Activated naive CD4-positive, alpha-beta T cell treated with anti-CD3 and anti-CD28 coated beads for 36 hours (primary cell): ENCODE measurements around the gene ADPRM. TPM values are rescaled to one million over a fixed set of nuclear protein-coding genes. Genes with fewer than 3 reads are reported as not detected.

ENCODE experiments used
- CTCF ChIA-PET: fragments of 350-600 bp; sonication (Branson Sonifier 250); formaldehyde crosslinking; loops from one replicate; lab custom pipeline; 2021; ENCODE audit warnings: antibody characterized with exemption; lab: Charles Lee
- DNase-seq: peaks from one replicate; pipeline ENCODE4 v3.0.0-alpha.2; 2020
- H3K27ac Mint-ChIP-seq: one replicate; pipeline ENCODE4 v1.8.0; 2021; ENCODE audit warnings: mild to moderate bottlenecking, mixed read lengths
- H3K27me3 Mint-ChIP-seq: one replicate; pipeline ENCODE4 v1.8.0; 2021; ENCODE audit warnings: low read depth, mixed read lengths
- H3K36me3 Mint-ChIP-seq: one replicate; pipeline ENCODE4 v1.8.0; 2021; ENCODE audit warnings: low read depth, mixed read lengths
- H3K4me1 Mint-ChIP-seq: one replicate; pipeline ENCODE4 v1.8.0; 2021; ENCODE audit warnings: low read depth, mixed read lengths
- H3K4me3 Mint-ChIP-seq: one replicate; pipeline ENCODE4 v1.8.0; 2021; ENCODE audit warnings: mild to moderate bottlenecking, moderate library complexity, mixed read lengths
- H3K9me3 Mint-ChIP-seq: one replicate; pipeline ENCODE4 v1.8.0; 2021; ENCODE audit warnings: mixed read lengths
- intact Hi-C: fragments of 100-400 bp; cut with micrococcal nuclease; formaldehyde crosslinking; loops from one replicate; pipeline ENCODE4 v1.15.1; 2023
- total RNA-seq, 2 experiments: library from RNA; stranded (reverse); gene quantifications; one replicate each; pipeline ENCODE4 v1.2.3, GENCODE V29; 2021

Gene ADPRM
- total RNA-seq, 2 experiments from 2014 or later = 11.1 to 12.6 TPM

DNA sequence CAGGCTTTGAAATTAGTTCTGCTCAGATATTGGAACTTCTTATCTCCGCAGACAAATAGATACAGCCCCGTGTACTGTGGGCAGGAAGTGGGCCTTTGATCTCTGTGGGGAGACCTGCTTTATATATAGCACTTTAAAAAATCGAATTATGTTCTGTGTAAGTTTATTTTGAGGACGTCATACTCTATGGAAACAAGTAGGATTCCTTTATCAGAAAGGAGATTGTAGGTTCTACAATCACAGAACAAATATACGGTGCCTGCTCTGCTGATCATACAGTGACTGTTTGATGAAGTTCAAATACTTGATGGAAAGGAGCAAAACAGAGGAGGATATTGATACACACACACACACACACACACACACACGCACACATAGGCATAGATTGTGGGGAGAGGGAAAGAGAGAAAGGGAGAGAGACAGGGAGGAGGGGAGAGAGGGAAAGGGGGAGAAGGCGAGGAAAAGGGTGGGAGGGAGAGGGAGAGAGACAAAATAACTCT lies 47.2 kb downstream of the ADPRM start:
- peaks cover 14% of the 10 kb centered on the region for H3K4me1 Mint-ChIP-seq
- no peaks in the 10 kb centered on the region for H3K9me3 Mint-ChIP-seq
- no peak overlapping the region for H3K4me3 Mint-ChIP-seq
- DNase-seq = no peak
- no peaks in the 10 kb centered on the region for H3K36me3 Mint-ChIP-seq
- no peak overlapping the region for H3K27ac Mint-ChIP-seq
- CTCF ChIA-PET = interaction anchor here (0.6 kb wide), 1 partner anchor 500 kb away, joined by 3 read pairs; no protein-coding TSS in a partner anchor
- H3K27me3 Mint-ChIP-seq = no peaks in the 10 kb centered on the region
- intact Hi-C loops = loop anchor here (2.0 kb wide), 1 partner anchor 100 kb away; no protein-coding TSS in a partner anchor

DNA sequence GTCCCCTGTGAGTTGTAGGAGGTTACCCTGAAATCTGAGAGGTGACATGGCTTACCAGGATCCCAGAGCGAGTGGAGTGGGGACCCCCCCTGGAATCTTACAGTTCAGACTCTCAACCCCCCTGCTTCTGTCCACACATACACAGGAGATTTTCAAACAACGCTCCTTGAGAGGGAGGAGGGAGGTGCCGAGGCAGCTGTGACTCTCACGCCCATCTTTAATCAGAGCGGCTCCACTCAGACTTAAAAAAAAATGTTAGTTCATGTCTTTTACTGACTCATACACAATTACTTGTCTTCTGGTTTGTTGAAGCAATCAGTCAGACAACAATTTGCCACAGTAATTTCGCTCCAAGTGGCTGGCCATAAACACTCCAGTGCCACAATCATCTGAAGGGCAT lies 47.8 kb downstream of the ADPRM start:
- CTCF ChIA-PET = interaction anchor here (4.5 kb wide), 1 partner anchor 8 kb away, joined by 16 read pairs; no protein-coding TSS in a partner anchor
- Mint-ChIP-seq H3K27ac (no peak overlapping the region), H3K4me3 (no peak overlapping the region), H3K27me3 (no peaks in the 10 kb centered on the region), H3K4me1 (peaks cover 14% of the 10 kb centered on the region), H3K36me3 (no peaks in the 10 kb centered on the region), H3K9me3 (no peaks in the 10 kb centered on the region)
- intact Hi-C loops = loop anchor here (2.0 kb wide), 1 partner anchor 100 kb away; no protein-coding TSS in a partner anchor
- no peak for DNase-seq

DNA sequence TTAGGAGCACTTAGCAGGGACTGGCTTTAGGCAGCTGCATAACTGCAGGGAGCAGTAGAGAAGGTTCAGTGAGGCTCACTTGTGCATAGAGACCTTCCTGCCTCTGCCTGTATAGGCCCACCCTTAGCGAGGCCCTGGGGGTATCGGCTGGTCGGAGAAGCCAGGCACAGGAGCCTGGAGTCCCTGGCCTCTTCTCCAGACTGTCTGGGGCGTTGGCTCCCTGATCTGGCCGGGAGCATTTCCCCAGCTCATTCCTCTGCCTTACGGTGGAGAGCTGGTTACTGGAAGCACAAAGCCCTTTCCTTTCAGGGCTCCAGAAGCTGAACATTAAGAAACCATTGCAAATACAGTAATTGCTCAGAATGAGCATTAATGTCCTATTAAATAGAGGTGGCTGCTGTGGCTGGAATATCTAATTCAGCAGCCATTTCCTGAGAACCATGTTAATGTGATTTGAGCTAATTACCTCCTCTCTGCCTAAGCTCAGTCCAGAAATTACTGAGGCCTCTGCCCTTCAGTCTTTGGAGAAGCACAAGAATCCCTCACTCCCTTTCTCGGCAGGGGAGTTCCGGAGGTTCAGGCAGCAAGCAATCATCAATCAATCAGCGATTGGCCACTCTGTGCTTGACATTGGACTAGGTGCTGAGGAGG lies 51.3 kb downstream of the ADPRM start:
- DNase-seq = no peak
- H3K27ac Mint-ChIP-seq = no peak overlapping the region
- H3K4me1 Mint-ChIP-seq = peaks cover 14% of the 10 kb centered on the region
- H3K9me3 Mint-ChIP-seq = no peaks in the 10 kb centered on the region
- CTCF ChIA-PET = interaction anchor here (1.5 to 4.5 kb wide), 2 partner anchors 11 to 25 kb away, joined by 3 to 16 read pairs; no protein-coding TSS in a partner anchor
- no peaks in the 10 kb centered on the region for H3K27me3 Mint-ChIP-seq
- H3K36me3 Mint-ChIP-seq = no peaks in the 10 kb centered on the region
- intact Hi-C loops = no loop called here
- no peak overlapping the region for H3K4me3 Mint-ChIP-seq

DNA sequence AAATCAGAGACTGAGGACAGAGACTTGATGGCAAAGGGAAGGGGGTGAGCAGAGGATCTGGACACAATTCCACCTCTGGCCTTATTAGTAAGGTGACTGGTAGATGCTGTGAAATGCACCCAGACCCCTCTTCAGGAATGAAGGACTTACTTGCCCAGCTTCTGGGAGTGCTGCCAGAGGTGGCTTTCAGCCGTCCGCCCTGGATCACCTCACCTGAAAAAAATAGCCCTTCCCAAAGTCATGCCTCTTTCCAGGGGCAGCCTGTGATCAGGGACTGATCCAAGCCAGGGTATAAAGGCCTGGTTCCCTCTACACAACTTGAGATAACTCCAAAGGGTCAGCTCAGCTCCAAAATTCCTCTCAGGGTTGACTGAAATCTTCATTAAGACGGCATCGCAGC lies 52.8 kb downstream of the ADPRM start:
- Mint-ChIP-seq H3K27me3 (no peaks in the 10 kb centered on the region), H3K4me3 (no peak overlapping the region), H3K4me1 (peaks cover 3% of the 10 kb centered on the region), H3K36me3 (no peaks in the 10 kb centered on the region), H3K9me3 (no peaks in the 10 kb centered on the region), H3K27ac (no peak overlapping the region)
- no peak for DNase-seq
- CTCF ChIA-PET = interaction anchor here (0.9 to 1.5 kb wide), 2 partner anchors 13 to 23 kb away, joined by 3 to 4 read pairs; no protein-coding TSS in a partner anchor
- intact Hi-C loops = no loop called here

DNA sequence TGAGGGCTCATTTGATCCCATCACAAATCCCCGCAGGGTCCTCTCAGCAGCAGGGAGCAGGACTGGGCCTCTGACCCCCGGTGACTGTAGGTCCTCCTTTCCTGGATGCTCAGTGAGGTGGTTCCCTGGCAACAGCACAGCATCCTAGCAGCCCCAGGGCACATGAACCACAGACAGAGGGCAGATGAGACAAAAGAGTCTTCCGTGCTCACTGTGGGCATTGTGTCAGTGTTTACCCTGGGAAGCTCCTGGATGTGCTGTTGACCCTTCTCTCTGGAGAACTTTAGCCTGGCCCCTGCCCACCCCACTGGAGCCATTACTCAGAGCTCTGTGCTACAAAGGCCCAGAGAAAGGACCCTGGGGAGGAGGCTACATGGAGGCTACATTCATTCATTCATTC lies 54.2 kb downstream of the ADPRM start:
- Mint-ChIP-seq H3K27ac (no peak overlapping the region), H3K9me3 (no peaks in the 10 kb centered on the region), H3K4me3 (no peak overlapping the region), H3K36me3 (no peaks in the 10 kb centered on the region), H3K27me3 (no peaks in the 10 kb centered on the region), H3K4me1 (no peaks in the 10 kb centered on the region)
- no peak for DNase-seq
- CTCF ChIA-PET = interaction anchor here (0.6 to 3.6 kb wide), 3 partner anchors 14 to 93 kb away, joined by 3 to 16 read pairs (median 7); no protein-coding TSS in a partner anchor
- intact Hi-C loops = no loop called here

DNA sequence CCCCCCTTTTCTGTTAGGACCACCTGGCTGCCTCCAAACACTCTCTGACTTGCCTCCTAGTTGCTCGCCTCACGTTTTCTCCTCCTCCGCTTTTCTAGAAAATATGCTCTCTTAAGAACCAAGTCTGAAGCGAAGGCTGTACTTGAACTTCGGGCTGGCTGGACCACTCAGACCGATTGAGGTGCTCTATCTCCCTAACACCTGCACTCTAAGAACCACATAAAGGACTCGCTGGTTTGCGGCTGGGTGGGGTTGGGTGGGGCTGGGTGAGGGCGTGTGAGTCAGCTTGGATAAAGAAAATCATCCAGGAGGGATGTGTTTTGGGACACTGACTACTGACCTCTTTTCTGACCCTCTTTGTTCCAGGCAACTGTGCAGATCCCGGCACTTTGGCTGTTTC lies 55.3 kb downstream of the ADPRM start:
- CTCF ChIA-PET = interaction anchor here (0.7 to 3.6 kb wide), 4 partner anchors 10 to 92 kb away, joined by 3 to 16 read pairs (median 5); no protein-coding TSS in a partner anchor
- Mint-ChIP-seq H3K27me3 (no peaks in the 10 kb centered on the region), H3K4me1 (no peaks in the 10 kb centered on the region), H3K9me3 (no peaks in the 10 kb centered on the region), H3K27ac (no peak overlapping the region), H3K36me3 (no peaks in the 10 kb centered on the region), H3K4me3 (no peak overlapping the region)
- no peak for DNase-seq
- intact Hi-C loops = no loop called here

DNA sequence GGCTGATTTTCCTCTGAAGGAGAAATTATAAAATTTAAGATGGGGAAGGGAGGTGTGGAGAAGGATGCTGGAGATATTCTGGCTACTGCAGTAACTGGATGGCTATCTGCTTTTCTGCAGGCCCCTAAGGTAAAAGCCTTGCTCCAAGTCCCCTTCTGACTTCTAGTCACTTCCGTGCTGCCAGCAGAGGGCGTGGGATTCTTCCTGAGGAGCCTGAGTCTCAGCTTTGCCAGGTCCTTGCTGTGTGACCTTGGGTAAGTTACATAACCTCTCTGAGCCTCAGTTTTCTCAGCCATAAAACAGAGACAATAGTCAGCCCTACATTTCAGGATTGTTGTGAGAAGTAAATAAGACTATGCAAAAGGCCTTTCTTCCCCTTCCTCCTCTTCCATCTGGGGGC lies 56.7 kb downstream of the ADPRM start:
- intact Hi-C loops = no loop called here
- Mint-ChIP-seq H3K36me3 (no peaks in the 10 kb centered on the region), H3K27me3 (no peaks in the 10 kb centered on the region), H3K4me3 (no peak overlapping the region), H3K9me3 (no peaks in the 10 kb centered on the region), H3K27ac (no peak overlapping the region), H3K4me1 (no peaks in the 10 kb centered on the region)
- peak; percentile 42 for DNase-seq
- CTCF ChIA-PET = interaction anchor here (0.8 to 3.6 kb wide), 4 partner anchors 17 to 94 kb away, joined by 4 to 16 read pairs (median 5); no protein-coding TSS in a partner anchor

DNA sequence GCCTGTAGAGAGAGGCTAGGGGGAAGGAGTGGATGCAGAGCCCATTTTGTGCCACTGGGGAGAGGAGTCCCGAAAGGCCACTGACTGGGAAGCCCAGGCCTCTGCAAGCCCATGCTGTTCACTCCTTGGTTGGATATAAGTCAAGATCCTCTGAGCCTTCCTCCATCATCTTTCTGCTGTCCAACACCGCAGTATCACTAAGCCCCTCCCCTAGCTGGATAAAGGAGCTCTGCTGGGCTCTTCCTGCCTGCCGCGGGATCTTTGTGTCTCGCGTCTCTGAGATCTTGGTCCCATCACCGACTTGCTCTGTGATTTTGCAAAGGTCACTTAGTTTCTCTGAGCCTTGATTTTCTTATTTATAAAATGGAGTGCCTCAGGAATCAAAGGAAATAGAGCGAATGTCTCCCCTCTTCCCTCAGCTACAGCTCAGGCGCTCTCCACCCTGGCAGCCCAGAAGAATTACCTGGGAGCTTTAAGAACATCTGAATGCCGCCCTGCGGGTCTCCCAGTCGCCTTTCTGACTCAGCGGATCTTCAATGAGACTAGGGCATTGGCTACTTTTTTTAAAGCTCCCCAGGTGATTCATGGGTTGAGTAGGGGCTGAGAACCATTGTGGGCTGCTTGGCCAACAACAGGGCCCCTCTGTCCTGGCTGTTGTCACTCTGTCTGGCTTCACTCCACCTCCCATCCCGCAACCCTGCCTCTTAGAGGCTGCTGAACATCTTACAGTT lies 57.6 kb downstream of the ADPRM start:
- Mint-ChIP-seq H3K4me1 (no peaks in the 10 kb centered on the region), H3K9me3 (no peaks in the 10 kb centered on the region), H3K36me3 (no peaks in the 10 kb centered on the region), H3K4me3 (no peak overlapping the region), H3K27me3 (no peaks in the 10 kb centered on the region), H3K27ac (no peak overlapping the region)
- CTCF ChIA-PET = interaction anchor here (0.8 to 3.6 kb wide), 4 partner anchors 16 to 108 kb away, joined by 3 to 16 read pairs (median 4); no protein-coding TSS in a partner anchor
- intact Hi-C loops = no loop called here
- no peak for DNase-seq

DNA sequence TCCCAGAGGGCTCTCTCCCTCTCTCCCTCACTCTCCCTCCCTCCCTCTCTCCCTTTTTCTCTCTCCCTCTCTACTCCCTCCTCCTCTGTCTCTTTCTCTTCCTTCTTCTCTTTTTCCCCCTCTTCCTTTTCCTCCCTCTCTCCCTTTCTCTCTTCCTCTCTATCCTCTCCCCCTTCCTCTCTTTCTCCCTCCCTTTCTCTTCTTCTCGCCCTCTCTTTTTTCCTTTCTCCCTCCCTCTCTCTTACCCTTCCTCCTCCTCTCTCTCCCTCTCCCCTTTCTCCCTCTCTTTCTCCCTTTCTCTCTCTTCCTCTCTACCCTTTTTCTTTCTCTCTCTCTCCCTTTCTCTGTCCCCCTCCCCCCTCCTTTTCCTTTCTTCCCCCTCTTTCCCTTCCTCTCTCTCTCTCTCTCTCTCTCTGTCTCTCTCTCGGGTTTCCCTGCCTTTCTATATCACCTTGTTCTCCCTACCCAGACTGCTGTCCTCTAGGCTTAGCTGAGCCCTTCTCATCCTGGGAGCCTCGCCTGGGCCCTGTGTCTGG lies 58.3 kb downstream of the ADPRM start:
- H3K9me3 Mint-ChIP-seq = no peaks in the 10 kb centered on the region
- no peaks in the 10 kb centered on the region for H3K4me1 Mint-ChIP-seq
- CTCF ChIA-PET = interaction anchor here (1.1 to 1.2 kb wide), 2 partner anchors 15 to 109 kb away, joined by 3 to 4 read pairs; no protein-coding TSS in a partner anchor
- H3K4me3 Mint-ChIP-seq = no peak overlapping the region
- no peaks in the 10 kb centered on the region for H3K27me3 Mint-ChIP-seq
- no peak for DNase-seq
- no peak overlapping the region for H3K27ac Mint-ChIP-seq
- intact Hi-C loops = no loop called here
- no peaks in the 10 kb centered on the region for H3K36me3 Mint-ChIP-seq

DNA sequence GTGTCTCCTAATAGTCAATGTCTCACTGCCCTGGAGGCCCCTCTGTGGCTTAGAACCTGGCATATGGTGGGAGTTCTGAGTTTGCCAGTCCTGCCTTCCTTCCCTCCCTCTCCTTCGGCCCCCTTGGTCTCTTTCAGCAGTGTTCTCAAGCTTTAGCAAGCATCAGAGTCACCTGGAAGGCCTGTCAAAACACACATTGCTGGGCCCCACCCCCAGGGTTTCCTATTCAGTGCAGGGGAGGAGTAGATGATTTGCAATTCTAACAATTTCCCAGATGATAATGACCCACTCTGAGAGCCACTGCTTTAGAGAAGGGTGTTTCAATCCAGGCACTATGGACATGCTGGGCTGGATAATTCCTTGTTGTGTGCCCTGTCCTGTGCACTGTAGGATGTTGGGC lies 58.8 kb downstream of the ADPRM start:
- intact Hi-C loops = no loop called here
- no peak overlapping the region for H3K27ac Mint-ChIP-seq
- no peak overlapping the region for H3K4me3 Mint-ChIP-seq
- CTCF ChIA-PET = no interaction called here
- no peaks in the 10 kb centered on the region for H3K4me1 Mint-ChIP-seq
- H3K36me3 Mint-ChIP-seq = no peaks in the 10 kb centered on the region
- H3K27me3 Mint-ChIP-seq = no peaks in the 10 kb centered on the region
- no peaks in the 10 kb centered on the region for H3K9me3 Mint-ChIP-seq
- no peak for DNase-seq

DNA sequence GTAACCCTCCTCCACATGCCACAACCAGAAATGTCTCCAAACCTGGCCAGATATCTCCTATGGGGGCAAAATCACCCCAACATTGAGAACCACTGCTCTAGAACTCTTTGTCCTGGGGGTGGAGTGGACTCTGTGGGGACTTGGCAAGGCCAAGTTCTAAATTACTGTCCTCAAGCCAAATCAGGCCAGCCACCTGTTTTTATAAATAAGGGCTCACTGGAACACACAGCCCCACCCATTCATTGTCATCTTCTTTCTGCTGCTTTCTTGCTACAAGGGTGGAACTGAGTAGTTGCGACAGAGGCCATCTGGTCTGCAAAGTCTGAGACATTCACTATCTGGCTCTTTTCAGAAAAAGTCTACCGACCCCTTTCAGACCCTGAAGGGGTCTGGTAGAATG lies 59.2 kb downstream of the ADPRM start:
- H3K27ac Mint-ChIP-seq = no peak overlapping the region
- DNase-seq = no peak
- no peaks in the 10 kb centered on the region for H3K36me3 Mint-ChIP-seq
- H3K4me3 Mint-ChIP-seq = no peak overlapping the region
- no peaks in the 10 kb centered on the region for H3K27me3 Mint-ChIP-seq
- intact Hi-C loops = no loop called here
- CTCF ChIA-PET = no interaction called here
- no peaks in the 10 kb centered on the region for H3K9me3 Mint-ChIP-seq
- H3K4me1 Mint-ChIP-seq = no peaks in the 10 kb centered on the region

DNA sequence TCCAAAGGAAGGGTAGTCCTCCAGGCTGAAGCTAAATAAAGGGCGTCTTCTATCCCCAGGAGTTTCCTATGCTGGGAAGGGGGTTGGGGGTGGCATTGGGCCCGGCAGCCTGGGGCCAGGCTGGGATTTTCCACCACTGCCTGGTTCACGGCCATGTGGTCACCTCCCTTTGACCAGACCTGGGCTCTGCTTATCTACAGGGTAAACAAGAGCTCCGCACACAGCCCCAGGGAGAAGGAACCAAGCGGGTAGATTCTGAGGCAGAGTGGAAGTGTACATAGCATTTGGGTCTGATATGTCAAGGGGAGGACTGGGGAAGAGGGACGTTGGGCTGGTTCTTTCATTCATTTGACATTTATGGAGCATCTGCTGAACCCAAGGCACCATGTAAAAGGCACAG lies 59.7 kb downstream of the ADPRM start:
- H3K4me1 Mint-ChIP-seq = no peaks in the 10 kb centered on the region
- H3K27me3 Mint-ChIP-seq = no peaks in the 10 kb centered on the region
- intact Hi-C loops = no loop called here
- no peak overlapping the region for H3K4me3 Mint-ChIP-seq
- DNase-seq = no peak
- H3K36me3 Mint-ChIP-seq = no peaks in the 10 kb centered on the region
- no peak overlapping the region for H3K27ac Mint-ChIP-seq
- CTCF ChIA-PET = no interaction called here
- no peaks in the 10 kb centered on the region for H3K9me3 Mint-ChIP-seq
